NCI-H2107 (cell line): ENCODE data around the gene BID.

Experiments used
- DNase-seq: peaks from one replicate; lab custom pipeline; 2025; lab: John Stamatoyannopoulos, UW

Gene BID

GRCh38 chr22:17738386-17739128 lies 35.7 kb downstream of the BID start:
- no peak for DNase-seq

DNA sequence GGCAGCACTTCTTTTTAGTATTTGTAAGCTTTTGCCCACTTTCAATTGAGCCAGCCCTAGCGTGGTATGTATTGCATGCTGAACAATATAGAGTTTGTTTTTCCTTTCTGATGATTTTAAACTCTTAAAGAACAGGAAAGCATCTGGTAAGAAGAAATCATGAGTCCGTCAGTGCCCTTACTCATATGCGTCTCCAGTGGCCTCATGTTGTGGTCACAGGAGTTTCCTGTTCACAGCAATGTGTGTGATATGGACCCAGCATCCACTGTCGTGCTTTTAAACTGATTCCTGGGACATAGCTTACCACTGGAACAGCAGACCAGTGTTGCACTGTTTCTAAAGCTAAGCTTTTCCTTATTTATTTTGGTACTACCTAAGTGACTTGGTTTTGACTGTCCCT lies 40.1 kb downstream of the BID start:
- DNase-seq = no peak

DNA sequence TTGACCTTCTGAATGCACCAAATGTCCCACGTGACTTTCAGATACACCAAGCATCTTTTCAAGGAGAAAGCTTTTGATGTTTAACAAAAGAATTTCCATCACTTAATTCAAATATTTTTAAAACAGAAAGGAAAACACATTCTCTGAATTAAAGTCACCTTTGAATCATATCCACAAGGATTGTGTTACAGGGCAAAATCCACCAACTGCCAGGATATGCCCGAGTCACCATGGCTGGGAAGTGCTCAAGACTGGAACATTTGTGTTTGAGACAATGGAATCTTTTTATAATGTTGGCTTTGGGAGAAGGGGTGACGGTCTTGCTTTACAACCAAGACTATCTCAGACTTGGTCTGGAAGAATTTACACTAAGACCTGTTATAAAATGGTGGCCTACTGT lies 40.8 kb downstream of the BID start:
- DNase-seq = no peak

DNA sequence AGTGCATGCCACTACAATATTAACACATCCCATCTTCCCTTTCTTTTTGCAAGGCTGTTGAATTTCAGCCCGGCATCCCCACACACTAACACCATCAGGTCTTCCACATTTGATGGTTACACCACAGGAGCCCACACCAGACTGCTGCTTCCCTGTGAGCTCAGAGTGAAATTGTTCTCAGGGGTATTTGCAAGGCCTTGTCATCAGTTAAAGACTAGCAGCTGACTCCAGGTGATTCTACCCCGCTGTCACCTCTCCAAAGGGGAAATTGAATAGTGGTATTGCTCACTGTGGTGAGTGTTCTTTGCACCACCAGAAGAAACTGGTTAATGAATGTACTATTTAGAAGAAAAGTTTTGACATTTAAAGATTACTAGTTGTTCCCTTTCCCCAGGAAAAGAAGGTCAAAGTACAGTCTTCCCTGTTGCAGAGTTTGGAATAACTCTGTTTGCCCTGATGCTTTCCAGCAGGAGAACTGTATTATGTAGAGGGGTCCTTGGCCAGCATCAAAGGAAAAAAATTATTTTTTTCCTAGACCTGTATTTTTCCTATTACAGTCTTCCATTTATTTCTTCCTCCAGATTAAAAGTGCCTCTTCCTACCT lies 41.9 kb downstream of the BID start:
- DNase-seq = no peak

- DNase-seq = no peak
Measured at GRCh38 chr22:17729561-17729960, 44.7 kb downstream of the BID start.

GRCh38 chr22:17728786-17729185 lies 45.5 kb downstream of the BID start:
- no peak for DNase-seq

- no peak for DNase-seq
Measured at GRCh38 chr22:17726928-17727897, 47.1 kb downstream of the BID start.

GRCh38 chr22:17726006-17726927 lies 48.0 kb downstream of the BID start:
- no peak for DNase-seq

DNA sequence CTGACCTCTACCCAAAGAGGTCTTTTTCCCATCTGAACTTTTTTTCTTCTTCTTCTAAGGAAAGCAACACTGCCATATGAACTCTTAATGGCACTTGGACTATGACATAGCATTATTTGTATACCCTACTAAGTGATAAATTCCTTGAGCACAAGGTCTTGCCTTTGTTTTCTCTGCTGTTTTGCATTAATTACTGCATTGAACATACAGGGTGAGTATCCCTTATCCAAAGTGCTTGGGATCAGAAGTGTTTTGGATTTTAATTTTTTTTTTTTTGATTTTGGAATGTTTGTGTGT lies 48.8 kb downstream of the BID start:
- DNase-seq = no peak

- no peak for DNase-seq
Measured at GRCh38 chr22:17724678-17725499, 49.4 kb downstream of the BID start.

DNA sequence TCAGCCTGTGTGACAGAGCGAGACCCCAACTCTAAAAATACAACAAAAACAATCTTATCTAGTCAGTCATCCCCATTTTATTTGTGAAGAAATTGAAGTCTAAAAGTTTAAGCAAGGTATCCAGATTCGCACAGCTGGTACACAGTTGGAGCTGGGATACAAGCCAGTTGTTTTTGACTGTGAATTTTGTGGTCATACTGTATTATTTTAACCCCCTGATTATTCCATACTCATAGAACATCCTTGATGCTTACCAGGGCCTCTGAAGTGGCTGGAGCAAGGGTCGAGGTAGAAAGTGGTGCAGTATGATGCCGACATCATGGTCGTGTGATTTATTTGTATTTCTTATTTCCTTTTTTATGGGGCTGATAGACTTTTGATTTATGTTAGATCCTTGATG lies 50.0 kb downstream of the BID start:
- no peak for DNase-seq

GRCh38 chr22:17719911-17720310 lies 54.4 kb downstream of the BID start:
- no peak for DNase-seq

- no peak for DNase-seq
Measured at GRCh38 chr22:17717708-17718107, 56.6 kb downstream of the BID start.

DNA sequence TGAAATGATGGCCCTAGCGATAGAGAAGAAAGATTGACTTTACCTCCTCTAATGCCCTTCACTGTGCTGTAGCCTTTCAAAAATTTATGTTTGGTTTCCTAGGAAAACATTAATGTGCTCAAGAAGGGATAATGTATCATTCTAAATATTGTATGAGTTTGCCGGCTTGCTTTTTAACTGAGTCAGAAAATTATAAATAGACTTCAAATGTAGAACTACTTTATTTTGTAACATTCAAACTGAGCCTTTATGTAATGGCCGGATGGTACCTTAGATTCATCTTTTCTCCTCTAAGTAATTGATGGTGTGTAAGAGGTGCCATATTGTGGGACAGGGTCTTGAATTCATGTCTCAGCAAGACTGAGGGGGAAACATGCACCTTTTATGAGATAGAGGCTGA lies 57.7 kb downstream of the BID start:
- no peak for DNase-seq

DNA sequence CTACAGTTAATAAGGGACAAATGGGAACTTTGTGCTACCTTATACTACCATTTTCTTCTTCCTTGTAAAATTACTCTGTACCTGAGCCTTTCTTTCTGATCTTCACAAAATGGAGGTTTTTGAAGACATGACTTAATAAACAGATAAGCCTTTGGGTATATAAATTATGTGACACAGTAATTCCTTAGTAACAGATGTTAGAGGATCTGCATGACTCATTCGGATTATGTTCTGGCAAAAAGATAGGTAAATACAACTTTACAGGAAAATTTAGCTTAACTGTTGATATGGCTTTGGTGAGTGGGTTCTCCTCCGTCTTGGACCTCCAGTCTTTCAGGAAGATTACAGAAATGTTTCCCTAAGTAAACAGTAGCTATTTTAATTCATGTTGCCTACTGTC lies 61.8 kb downstream of the BID start:
- DNase-seq = no peak

DNA sequence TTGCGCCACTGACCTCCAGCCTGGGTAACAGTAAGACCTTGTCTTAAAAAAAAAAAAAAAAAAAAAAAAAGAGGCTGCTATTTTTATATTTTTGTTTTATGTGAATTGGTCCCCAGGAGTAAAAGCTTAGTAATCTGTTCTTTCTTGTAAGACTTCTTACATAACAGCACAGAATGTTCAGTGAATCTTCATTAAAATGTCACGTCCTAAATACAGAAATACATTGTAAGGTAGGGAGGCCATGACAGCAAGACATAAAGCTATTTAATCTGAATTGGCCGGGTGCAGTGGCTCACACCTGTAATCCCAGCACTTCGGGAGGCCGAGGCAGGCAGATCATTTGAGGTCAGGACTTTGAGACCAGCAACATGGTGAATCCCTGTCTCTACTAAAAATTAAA lies 64.2 kb downstream of the BID start:
- DNase-seq = no peak

DNA sequence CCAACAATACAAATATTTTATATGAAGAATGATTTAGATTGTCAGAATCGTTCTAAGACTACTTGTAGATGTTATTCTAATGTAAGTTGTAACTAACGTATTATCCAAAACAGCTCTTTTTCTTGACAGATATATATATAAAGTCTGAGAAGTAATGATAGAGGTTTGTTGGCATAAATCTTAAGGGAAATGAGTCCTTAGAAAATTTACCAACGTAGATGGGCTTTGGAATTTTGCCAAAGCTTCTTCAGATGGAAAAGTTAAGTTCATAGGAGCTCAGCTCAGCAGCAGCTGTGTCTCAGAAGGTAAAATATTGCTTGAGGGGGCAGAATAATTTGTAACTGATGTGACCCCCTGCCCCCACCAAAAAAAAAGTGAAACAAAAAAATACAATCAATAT lies 66.7 kb downstream of the BID start:
- DNase-seq = no peak

- DNase-seq = no peak
Measured at GRCh38 chr22:17706947-17707346, 67.3 kb downstream of the BID start.

DNA sequence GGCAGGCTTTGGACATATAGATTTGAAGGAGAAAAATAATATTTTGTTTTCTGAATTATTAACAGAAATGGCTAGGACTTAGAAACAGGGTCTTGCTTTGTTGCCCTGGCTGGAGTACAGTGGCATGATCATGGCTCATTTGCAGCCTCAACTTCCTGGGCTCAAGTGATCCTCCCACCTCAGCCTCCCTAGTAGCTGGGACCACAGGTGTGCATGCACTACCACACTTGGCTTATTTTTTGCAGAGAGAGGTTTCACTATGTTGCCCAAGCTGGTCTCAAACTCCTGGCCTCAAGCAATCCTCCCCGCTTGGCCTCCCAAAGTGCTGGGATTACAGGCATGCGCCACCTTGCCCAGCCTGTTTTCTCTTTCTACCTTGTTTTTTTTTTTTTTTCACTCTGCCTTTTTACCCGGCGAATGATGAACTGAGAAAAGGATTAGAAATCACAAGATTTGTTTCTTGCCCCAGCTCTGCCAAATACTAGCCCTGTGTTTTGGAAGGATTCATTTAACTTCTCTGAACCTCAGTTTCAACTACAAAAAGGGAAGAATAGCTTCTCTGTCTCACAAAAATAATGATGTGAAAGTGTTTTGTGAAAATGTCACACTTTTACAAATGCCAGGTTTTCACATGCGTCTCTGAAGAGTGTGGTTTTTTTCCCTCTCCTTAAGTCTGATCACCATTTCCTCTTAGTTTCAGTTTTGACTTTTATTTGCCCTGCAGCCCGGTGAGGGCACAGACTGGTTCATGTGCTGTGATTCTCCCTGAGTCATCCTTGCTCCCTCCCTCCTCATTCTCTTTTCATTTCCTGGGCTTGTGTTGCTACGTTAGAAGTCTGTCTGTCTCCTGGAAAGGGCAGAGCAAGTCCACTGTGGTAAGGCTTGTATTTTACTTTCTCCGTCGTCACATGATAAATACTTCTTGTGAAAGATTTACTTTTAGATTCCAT lies 68.0 kb downstream of the BID start:
- DNase-seq = no peak

DNA sequence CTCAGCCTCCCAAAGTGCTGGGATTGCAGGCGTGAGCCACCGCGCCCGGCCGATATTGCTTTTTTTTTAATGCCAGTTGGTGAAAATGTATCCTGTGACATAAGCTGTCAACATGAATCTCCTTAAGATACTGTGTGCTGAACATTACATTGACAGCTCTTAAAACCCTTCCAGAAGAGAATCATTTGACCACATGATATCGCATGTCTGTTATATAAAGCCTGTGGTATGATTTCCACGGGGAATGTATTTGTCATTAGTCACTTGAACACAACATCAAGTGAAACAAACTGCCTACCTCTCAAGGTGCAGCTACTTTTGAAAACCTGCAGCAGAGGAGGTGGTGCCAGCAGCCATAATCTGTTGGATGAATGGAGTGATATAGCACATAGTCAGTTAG lies 68.7 kb downstream of the BID start:
- DNase-seq = no peak
